Upper lobe of left lung (tissue), 6 donors: ENCODE results near the gene VSIR. TPM values are rescaled to one million over a fixed set of nuclear protein-coding genes. Genes with fewer than 3 reads are reported as not detected.

Source experiments
- ATAC-seq, 2 donors: fragments of 200-7000 bp; cut with Tn5 transposase; one replicate each; pipeline ENCODE4 v1.9.1; 2022; ENCODE audit warnings: mild to moderate bottlenecking in 2 of 2, moderate library complexity in 2 of 2; ENCODE audit not compliant: low FRiP score in 2 of 2
- DNase-seq, 2 donors: peaks; one replicate each; pipeline ENCODE4 v3.0.0-alpha.2; 2019 to 2020
- H3K27ac ChIP-seq, 4 donors: fragments of 200-600 bp; sonication (generic); one replicate each; pipeline ENCODE4 v1.5.1; 2016 to 2019
- H3K27me3 ChIP-seq, 4 donors: fragments of 200-600 bp; sonication (generic); one replicate each; pipeline ENCODE4 v1.5.1; 2017 to 2019
- H3K36me3 ChIP-seq, 4 donors: fragments of 200-600 bp; sonication (generic); one replicate each; pipeline ENCODE4 v1.5.1; 2016 to 2019
- H3K4me1 ChIP-seq, 4 donors: fragments of 200-600 bp; sonication (generic); one replicate each; pipeline ENCODE4 v1.5.1; 2018 to 2019
- H3K4me3 ChIP-seq, 4 donors: fragments of 200-600 bp; sonication (generic); one replicate each; pipeline ENCODE4 v1.5.1; 2017 to 2019; ENCODE audit warnings: mild to moderate bottlenecking in 2 of 4, moderate library complexity in 1 of 4
- H3K9me3 ChIP-seq, 4 donors: fragments of 200-600 bp; sonication (generic); one replicate each; pipeline ENCODE4 v1.5.1; 2018 to 2019
- EP300 ChIP-seq, 4 donors: sonication (generic); formaldehyde crosslinking; IDR thresholded peaks; one replicate each; pipeline ENCODE4 v1.5.1; 2017; ENCODE audit warnings: antibody characterized with exemption in 4 of 4, control low read depth in 2 of 4
- POLR2A ChIP-seq, 4 donors: fragments of 450-650 bp; IDR thresholded peaks; one replicate each; pipeline ENCODE4 v1.5.1; 2016 to 2017; ENCODE audit warnings: antibody characterized with exemption in 4 of 4, mild to moderate bottlenecking in 2 of 4
- POLR2AphosphoS5 ChIP-seq, 2 donors: sonication (generic); formaldehyde crosslinking; IDR thresholded peaks; one replicate each; pipeline ENCODE4 v1.5.1; 2017; ENCODE audit warnings: antibody characterized with exemption in 2 of 2
- WGBS, 2 donors: methylation state at CpG; one replicate each; pipeline ENCODE4 v1.1.5; 2017 to 2018; 5-methylcytosine and 5-hydroxymethylcytosine counted together
- total RNA-seq, 6 donors: library from RNA; depleted of rRNA in 4 of 6; stranded (reverse); fragments of >200 nt in 4 of 6; gene quantifications; one replicate each; pipeline versions ENCODE4 v1.1.0 to v1.2.1, GENCODE V29; 2016 to 2021
- TF ChIP-seq, protein P1 (sequence below), 6 experiments: fragments of 450-650 bp in 4 of 6; fragments of 200-600 bp in 2 of 6; sonication (generic) in 2 of 6; IDR thresholded peaks; one replicate each; pipeline ENCODE4 v1.5.1; 2016 to 2019; ENCODE audit warnings: antibody characterized with exemption in 6 of 6
- donor health status: DM: no; HTN: no; CAD: no; lungs with moderate emphysema.
- donor health status: DM: no; HTN: yes; CAD: no; lungs with severe emphysema.

Gene VSIR
- total RNA-seq, 6 donors from 2014 or later: 51.7 to 167 (median 92.5) TPM

DNA sequence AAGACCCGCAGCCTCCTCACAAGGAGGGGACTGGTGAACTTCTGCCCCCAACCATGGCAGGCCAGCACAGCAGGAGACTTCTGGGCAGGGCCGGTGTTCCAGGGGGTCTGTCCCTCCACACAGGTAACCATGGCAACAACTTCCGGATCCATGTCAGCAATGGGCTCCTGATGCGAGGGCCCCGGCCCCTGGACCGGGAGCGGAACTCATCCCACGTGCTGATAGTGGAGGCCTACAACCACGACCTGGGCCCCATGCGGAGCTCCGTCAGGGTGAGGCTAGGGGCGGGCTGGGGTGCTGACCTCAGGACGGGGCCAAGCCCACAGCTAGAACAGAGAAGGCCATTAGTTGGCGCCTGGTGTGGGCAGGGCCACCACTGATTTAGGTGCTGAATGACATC, 48.1 kb downstream of the VSIR start:
- TF ChIP-seq POLR2AphosphoS5 (IDR thresholded peaks at IDR 0.05): no peak
- TF ChIP-seq, protein P1, sequence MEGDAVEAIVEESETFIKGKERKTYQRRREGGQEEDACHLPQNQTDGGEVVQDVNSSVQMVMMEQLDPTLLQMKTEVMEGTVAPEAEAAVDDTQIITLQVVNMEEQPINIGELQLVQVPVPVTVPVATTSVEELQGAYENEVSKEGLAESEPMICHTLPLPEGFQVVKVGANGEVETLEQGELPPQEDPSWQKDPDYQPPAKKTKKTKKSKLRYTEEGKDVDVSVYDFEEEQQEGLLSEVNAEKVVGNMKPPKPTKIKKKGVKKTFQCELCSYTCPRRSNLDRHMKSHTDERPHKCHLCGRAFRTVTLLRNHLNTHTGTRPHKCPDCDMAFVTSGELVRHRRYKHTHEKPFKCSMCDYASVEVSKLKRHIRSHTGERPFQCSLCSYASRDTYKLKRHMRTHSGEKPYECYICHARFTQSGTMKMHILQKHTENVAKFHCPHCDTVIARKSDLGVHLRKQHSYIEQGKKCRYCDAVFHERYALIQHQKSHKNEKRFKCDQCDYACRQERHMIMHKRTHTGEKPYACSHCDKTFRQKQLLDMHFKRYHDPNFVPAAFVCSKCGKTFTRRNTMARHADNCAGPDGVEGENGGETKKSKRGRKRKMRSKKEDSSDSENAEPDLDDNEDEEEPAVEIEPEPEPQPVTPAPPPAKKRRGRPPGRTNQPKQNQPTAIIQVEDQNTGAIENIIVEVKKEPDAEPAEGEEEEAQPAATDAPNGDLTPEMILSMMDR (IDR thresholded peaks at IDR 0.05): no peak
- TF ChIP-seq EP300 (IDR thresholded peaks at IDR 0.05): no peak
- no peak for TF ChIP-seq POLR2A (IDR thresholded peaks at IDR 0.05)
- no peak overlapping the region for H3K4me3 ChIP-seq
- no peaks in the 10 kb centered on the region for H3K27me3 ChIP-seq
- H3K9me3 ChIP-seq: no peaks in the 10 kb centered on the region
- peak in 1 of 2 donors; percentile 61 for DNase-seq
- 89 to 90% methylated on average over 2 to 14 of the region's 14 CpGs for WGBS, 2 donors
- peaks cover 46 to 48% (median 47%) of the 10 kb centered on the region in 4 donors for H3K4me1 ChIP-seq
- ATAC-seq: no peak
- peak overlapping the region in 3 of 4 donors; percentile 86 to 91 (median 87) for H3K27ac ChIP-seq
- no peaks in the 10 kb centered on the region for H3K36me3 ChIP-seq

DNA sequence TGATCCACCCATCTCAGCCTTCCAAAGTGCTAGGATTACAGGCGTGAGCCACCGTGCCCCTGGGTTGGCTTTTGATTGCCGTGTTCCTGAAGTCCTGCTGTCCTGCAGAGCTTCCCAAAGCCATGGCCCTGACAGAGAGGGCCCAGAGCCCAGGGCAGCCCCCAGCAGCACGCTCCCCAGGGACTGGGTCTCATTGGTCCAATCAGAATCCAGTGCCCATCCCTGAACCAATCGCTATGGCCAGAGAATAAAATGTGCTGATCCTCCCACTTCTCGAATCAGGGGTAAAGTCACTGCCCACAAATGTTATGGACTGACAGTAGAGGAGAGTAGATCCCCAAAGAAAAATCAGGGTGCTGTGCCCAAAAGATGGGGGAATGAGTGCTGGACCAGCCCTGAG, 48.8 kb downstream of the VSIR start:
- TF ChIP-seq, protein P1 (IDR thresholded peaks at IDR 0.05): no peak
- TF ChIP-seq EP300 (IDR thresholded peaks at IDR 0.05) (no peak), POLR2A (IDR thresholded peaks at IDR 0.05) (no peak), POLR2AphosphoS5 (IDR thresholded peaks at IDR 0.05) (no peak)
- Histone ChIP-seq H3K4me1 (peaks cover 44 to 48% (median 46%) of the 10 kb centered on the region in 4 donors), H3K4me3 (no peak overlapping the region), H3K27me3 (no peaks in the 10 kb centered on the region), H3K36me3 (no peaks in the 10 kb centered on the region), H3K9me3 (no peaks in the 10 kb centered on the region), H3K27ac (peak overlapping the region in 1 of 4 donors; percentile 91)
- ATAC-seq (no peak), DNase-seq (no peak)
- 95 to 100% methylated on average over 2 to 6 of the region's 6 CpGs for WGBS, 2 donors

DNA sequence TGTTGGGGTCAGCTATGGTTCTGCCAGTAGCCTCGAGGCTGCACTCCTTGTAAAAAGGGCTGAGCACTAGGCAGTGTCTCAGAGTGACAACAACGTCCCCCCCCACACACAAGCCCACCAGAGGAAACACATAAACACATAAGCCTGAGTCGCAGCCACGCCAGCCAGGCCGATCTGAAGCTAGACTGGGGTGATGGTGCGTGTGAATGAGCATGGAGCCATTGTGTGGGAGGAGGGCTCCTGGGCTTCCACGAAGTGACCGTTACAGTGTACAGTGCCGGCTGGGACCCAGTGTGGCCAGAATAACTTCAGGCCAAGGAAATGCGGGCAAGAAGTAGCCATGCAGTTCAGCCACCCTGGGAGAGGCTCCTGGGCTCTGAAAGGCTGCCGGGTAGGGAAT, 50.0 kb downstream of the VSIR start:
- H3K4me3 ChIP-seq: no peak overlapping the region
- H3K4me1 ChIP-seq: peaks cover 33 to 44% (median 39%) of the 10 kb centered on the region in 4 donors
- no peaks in the 10 kb centered on the region for H3K36me3 ChIP-seq
- DNase-seq (no peak), ATAC-seq (no peak)
- TF ChIP-seq, protein P1 (IDR thresholded peaks at IDR 0.05): no peak
- no peak for TF ChIP-seq POLR2A (IDR thresholded peaks at IDR 0.05)
- TF ChIP-seq POLR2AphosphoS5 (IDR thresholded peaks at IDR 0.05): no peak
- TF ChIP-seq EP300 (IDR thresholded peaks at IDR 0.05): no peak
- H3K9me3 ChIP-seq: no peaks in the 10 kb centered on the region
- 91 to 95% methylated on average over 4 to 11 of the region's 11 CpGs for WGBS, 2 donors
- no peaks in the 10 kb centered on the region for H3K27me3 ChIP-seq
- no peak overlapping the region for H3K27ac ChIP-seq

DNA sequence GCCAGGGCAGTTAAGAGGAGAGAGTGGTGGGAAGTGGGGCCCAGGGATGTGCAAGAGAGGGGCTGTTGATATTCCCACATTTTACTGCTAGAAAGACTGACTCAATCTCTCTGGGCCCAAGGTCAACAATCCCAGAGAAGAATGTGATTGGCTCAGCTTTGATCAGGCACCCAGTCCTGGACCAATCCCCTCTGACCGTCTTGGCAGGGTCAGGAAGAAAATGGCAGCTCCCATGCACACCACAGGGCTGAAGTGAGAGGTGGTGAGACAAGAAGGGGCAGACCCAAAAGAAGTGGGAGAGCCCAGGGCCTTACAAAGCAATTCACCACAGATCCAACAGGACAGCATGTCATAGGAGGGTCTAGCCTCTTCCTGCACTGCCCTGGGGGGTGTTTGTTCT, 50.5 kb downstream of the VSIR start:
- Histone ChIP-seq H3K9me3 (no peaks in the 10 kb centered on the region), H3K27me3 (no peaks in the 10 kb centered on the region), H3K4me3 (no peak overlapping the region), H3K36me3 (no peaks in the 10 kb centered on the region), H3K27ac (no peak overlapping the region), H3K4me1 (peaks cover 28 to 43% (median 36%) of the 10 kb centered on the region in 4 donors)
- 92 to 100% methylated on average over 1 of the region's 1 CpG for WGBS, 2 donors
- DNase-seq (no peak), ATAC-seq (no peak)
- TF ChIP-seq, protein P1 (IDR thresholded peaks at IDR 0.05): no peak
- no peak for TF ChIP-seq EP300 (IDR thresholded peaks at IDR 0.05)
- TF ChIP-seq POLR2A (IDR thresholded peaks at IDR 0.05): no peak
- no peak for TF ChIP-seq POLR2AphosphoS5 (IDR thresholded peaks at IDR 0.05)

DNA sequence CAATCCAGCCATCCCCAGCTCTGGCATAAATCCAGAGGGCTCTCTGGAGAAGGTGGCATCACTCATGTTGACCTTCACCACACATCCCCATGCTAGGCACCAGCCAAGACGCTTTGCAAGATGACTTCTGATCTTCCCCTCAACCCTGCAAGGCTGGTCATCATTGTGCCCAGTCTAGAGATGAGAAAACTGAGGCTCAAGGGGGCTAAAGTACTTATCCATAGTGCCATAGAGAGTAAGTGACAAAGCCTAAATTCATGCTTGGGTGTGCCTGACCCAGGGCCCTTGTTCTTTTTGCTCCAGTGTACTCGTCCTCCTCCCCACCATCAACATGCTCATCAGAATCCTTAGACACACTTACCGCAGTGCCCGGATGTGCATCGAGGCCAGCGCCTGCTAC, 52.0 kb downstream of the VSIR start:
- no peaks in the 10 kb centered on the region for H3K9me3 ChIP-seq
- no peak overlapping the region for H3K4me3 ChIP-seq
- TF ChIP-seq POLR2AphosphoS5 (IDR thresholded peaks at IDR 0.05): no peak
- TF ChIP-seq POLR2A (IDR thresholded peaks at IDR 0.05): no peak
- TF ChIP-seq, protein P1 (IDR thresholded peaks at IDR 0.05): no peak
- TF ChIP-seq EP300 (IDR thresholded peaks at IDR 0.05): no peak
- peaks cover 16 to 34% (median 27%) of the 10 kb centered on the region in 4 donors for H3K4me1 ChIP-seq
- H3K27me3 ChIP-seq: no peaks in the 10 kb centered on the region
- no peaks in the 10 kb centered on the region for H3K36me3 ChIP-seq
- no peak overlapping the region for H3K27ac ChIP-seq
- ATAC-seq (no peak), DNase-seq (no peak)
- 91 to 98% methylated on average over 6 of the region's 6 CpGs for WGBS, 2 donors
